Peyer's patch (tissue), 4 donors: ENCODE results near the gene SH3TC2.

Experiments
- POLR2A ChIP-seq, 2 donors: fragments of 450-650 bp; IDR thresholded peaks; one replicate each; pipeline ENCODE4 v1.5.1; 2017; ENCODE audit warnings: antibody characterized with exemption in 2 of 2, mild to moderate bottlenecking in 2 of 2, moderate library complexity in 2 of 2
- TF ChIP-seq, protein P1 (sequence below), 6 experiments: fragments of 450-650 bp in 4 of 6; fragments of 200-600 bp in 2 of 6; sonication (generic) in 1 of 6; IDR thresholded peaks; one replicate each; pipeline ENCODE4 v1.5.1; 2017 to 2019; ENCODE audit warnings: antibody characterized with exemption in 6 of 6, mild to moderate bottlenecking in 3 of 6, moderate library complexity in 1 of 6

DNA sequence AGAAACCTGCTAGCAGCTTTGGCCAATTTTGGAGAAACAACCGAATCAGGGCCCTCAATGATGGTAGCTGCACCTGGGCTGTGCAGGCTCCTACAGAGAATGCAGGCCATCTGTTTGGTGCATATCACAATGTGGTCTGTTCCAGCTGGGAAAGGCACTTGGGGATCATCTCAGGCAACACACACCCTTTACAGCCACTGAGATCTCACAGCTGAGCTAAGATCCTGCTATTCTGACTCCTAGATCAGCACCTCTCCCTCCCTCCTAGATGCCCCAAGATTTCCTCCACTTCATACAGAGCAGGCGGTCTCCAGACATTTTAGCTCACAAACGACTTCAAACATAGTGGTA, 100.7 kb downstream of the SH3TC2 start:
- TF ChIP-seq, protein P1, sequence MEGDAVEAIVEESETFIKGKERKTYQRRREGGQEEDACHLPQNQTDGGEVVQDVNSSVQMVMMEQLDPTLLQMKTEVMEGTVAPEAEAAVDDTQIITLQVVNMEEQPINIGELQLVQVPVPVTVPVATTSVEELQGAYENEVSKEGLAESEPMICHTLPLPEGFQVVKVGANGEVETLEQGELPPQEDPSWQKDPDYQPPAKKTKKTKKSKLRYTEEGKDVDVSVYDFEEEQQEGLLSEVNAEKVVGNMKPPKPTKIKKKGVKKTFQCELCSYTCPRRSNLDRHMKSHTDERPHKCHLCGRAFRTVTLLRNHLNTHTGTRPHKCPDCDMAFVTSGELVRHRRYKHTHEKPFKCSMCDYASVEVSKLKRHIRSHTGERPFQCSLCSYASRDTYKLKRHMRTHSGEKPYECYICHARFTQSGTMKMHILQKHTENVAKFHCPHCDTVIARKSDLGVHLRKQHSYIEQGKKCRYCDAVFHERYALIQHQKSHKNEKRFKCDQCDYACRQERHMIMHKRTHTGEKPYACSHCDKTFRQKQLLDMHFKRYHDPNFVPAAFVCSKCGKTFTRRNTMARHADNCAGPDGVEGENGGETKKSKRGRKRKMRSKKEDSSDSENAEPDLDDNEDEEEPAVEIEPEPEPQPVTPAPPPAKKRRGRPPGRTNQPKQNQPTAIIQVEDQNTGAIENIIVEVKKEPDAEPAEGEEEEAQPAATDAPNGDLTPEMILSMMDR (IDR thresholded peaks at IDR 0.05): no peak
- no peak for TF ChIP-seq POLR2A (IDR thresholded peaks at IDR 0.05)
